HL-60 (cell line): ENCODE measurements around the gene IAH1.

ENCODE experiments used
- DNase-seq, 2 experiments: peaks; one replicate each; pipeline ENCODE4 v3.0.0-alpha.2; 2010 to 2020; ENCODE audit warnings: low read depth in 1 of 2, low spot score in 1 of 2
- H3K27ac ChIP-seq: fragments of 250-450 bp; sonication (Bioruptor Pico); replicated peaks from 2 replicates; pipeline ENCODE4 v1.5.1; 2020; ENCODE audit warnings: mild to moderate bottlenecking, moderate library complexity
- H3K27me3 ChIP-seq: fragments of 250-450 bp; sonication (Bioruptor Pico); 2 replicates; pipeline ENCODE4 v1.5.1; 2021; ENCODE audit warnings: mild to moderate bottlenecking, moderate library complexity; ENCODE audit not compliant: insufficient read depth, poor library complexity, severe bottlenecking
- H3K4me3 ChIP-seq: replicated peaks from 2 replicates; pipeline ENCODE4 v1.5.1; 2011; ENCODE audit warnings: mild to moderate bottlenecking, control low read depth, low read length; ENCODE audit not compliant: insufficient read depth
- GABPA ChIP-seq: IDR thresholded peaks from 2 replicates; pipeline ENCODE4 v1.6.1; 2012; ENCODE audit warnings: low read depth
- POLR2AphosphoS5 ChIP-seq: IDR thresholded peaks from 2 replicates; pipeline ENCODE4 v1.6.1; 2012; ENCODE audit warnings: low read depth
- SPI1 ChIP-seq: IDR thresholded peaks from 2 replicates; pipeline ENCODE4 v1.6.1; 2012; ENCODE audit warnings: low read depth, mild to moderate bottlenecking, borderline replicate concordance
- TF ChIP-seq, protein P1 (sequence below): IDR thresholded peaks from one replicate; pipeline ENCODE4 v1.5.1; 2011; ENCODE audit warnings: low read length, control low read depth, inconsistent platforms; ENCODE audit not compliant: insufficient read depth
- TF ChIP-seq, protein P2 (sequence below): IDR thresholded peaks from 2 replicates; pipeline ENCODE4 v1.6.1; 2012; ENCODE audit warnings: low read depth; ENCODE audit not compliant: insufficient replicate concordance

IAH1 gene

DNA sequence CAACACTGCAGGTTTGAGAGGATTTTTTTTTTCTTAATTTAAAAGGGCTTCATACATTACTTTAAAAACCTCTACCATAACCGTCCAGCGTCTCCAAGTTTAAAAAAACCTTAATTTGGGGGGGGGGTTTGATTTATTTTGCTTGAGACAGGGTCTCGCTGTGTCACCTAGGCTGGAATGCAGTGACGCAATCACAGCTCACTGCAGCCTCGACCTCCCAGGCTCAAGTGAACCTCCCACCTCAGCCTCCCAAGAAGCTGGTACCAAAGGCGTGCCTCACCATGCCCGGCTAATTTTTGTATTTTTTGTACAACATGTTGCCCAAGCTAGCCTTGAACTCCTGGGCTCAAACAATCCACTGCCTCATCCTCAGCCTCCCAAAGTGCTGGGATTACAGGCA lies 44.4 kb downstream of the IAH1 start:
- TF ChIP-seq GABPA = no peak
- TF ChIP-seq, protein P1, sequence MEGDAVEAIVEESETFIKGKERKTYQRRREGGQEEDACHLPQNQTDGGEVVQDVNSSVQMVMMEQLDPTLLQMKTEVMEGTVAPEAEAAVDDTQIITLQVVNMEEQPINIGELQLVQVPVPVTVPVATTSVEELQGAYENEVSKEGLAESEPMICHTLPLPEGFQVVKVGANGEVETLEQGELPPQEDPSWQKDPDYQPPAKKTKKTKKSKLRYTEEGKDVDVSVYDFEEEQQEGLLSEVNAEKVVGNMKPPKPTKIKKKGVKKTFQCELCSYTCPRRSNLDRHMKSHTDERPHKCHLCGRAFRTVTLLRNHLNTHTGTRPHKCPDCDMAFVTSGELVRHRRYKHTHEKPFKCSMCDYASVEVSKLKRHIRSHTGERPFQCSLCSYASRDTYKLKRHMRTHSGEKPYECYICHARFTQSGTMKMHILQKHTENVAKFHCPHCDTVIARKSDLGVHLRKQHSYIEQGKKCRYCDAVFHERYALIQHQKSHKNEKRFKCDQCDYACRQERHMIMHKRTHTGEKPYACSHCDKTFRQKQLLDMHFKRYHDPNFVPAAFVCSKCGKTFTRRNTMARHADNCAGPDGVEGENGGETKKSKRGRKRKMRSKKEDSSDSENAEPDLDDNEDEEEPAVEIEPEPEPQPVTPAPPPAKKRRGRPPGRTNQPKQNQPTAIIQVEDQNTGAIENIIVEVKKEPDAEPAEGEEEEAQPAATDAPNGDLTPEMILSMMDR = no peak
- TF ChIP-seq POLR2AphosphoS5 = no peak
- TF ChIP-seq, protein P2, sequence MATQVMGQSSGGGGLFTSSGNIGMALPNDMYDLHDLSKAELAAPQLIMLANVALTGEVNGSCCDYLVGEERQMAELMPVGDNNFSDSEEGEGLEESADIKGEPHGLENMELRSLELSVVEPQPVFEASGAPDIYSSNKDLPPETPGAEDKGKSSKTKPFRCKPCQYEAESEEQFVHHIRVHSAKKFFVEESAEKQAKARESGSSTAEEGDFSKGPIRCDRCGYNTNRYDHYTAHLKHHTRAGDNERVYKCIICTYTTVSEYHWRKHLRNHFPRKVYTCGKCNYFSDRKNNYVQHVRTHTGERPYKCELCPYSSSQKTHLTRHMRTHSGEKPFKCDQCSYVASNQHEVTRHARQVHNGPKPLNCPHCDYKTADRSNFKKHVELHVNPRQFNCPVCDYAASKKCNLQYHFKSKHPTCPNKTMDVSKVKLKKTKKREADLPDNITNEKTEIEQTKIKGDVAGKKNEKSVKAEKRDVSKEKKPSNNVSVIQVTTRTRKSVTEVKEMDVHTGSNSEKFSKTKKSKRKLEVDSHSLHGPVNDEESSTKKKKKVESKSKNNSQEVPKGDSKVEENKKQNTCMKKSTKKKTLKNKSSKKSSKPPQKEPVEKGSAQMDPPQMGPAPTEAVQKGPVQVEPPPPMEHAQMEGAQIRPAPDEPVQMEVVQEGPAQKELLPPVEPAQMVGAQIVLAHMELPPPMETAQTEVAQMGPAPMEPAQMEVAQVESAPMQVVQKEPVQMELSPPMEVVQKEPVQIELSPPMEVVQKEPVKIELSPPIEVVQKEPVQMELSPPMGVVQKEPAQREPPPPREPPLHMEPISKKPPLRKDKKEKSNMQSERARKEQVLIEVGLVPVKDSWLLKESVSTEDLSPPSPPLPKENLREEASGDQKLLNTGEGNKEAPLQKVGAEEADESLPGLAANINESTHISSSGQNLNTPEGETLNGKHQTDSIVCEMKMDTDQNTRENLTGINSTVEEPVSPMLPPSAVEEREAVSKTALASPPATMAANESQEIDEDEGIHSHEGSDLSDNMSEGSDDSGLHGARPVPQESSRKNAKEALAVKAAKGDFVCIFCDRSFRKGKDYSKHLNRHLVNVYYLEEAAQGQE = no peak
- no peak for TF ChIP-seq SPI1
- H3K27me3 ChIP-seq = no peaks in the 10 kb centered on the region
- no peak overlapping the region for H3K27ac ChIP-seq
- H3K4me3 ChIP-seq = no peak overlapping the region
- no peak for DNase-seq

DNA sequence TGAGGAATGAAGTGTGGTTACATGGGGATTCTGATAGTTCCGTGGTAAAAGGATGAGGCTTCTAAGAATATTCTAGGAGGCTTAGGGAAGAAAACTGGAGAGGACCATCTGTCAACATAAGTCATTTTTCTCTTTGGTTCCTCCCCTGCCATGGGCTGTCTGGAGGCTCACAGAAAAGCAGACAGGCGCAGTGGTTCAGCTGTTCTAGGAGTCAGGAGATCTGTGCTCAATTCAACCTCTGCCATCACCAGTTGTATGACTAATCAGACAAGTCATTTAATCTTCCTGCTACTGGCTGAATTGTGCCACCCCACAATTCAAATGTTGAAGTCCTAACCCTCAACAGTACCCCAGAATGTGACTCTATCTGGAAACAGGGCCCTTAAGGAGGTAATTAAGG lies 44.9 kb downstream of the IAH1 start:
- DNase-seq = no peak
- Histone ChIP-seq H3K27ac (no peak overlapping the region), H3K4me3 (no peak overlapping the region), H3K27me3 (no peaks in the 10 kb centered on the region)
- TF ChIP-seq, protein P2 = no peak
- TF ChIP-seq, protein P1 = no peak
- no peak for TF ChIP-seq SPI1
- TF ChIP-seq POLR2AphosphoS5 = no peak
- no peak for TF ChIP-seq GABPA

DNA sequence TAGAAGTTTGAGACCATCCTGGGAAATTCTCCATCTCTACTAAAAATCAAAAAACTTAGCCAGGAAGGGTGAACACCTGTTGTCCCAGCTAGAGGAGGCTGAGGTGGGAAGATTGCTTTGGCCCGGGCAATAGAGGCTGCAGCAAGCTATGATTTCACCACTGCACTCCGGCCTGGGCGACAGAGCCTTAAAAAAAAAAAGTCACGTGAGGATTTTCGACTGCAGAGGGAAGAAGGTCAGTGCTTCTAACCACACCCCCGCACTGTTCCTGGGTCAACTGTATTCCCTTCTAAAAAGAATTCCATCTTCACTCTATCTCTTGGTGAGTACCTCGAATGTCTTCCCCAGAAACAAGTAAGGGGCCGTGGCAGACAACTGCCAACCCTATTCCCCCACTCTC lies 49.9 kb downstream of the IAH1 start:
- DNase-seq = no peak
- H3K27ac ChIP-seq = no peak overlapping the region
- TF ChIP-seq SPI1 (no peak), POLR2AphosphoS5 (no peak), GABPA (no peak)
- TF ChIP-seq, protein P1 = no peak
- TF ChIP-seq, protein P2 = no peak
- no peaks in the 10 kb centered on the region for H3K27me3 ChIP-seq
- H3K4me3 ChIP-seq = no peak overlapping the region
